Activated B cell treated with CpG ODN at 0.5 μM for 24 hours (primary cell): ENCODE data around the gene TMEM238. TPM values are rescaled to one million over a fixed set of nuclear protein-coding genes. Genes with fewer than 3 reads are reported as not detected.
"Not testable (repeated sequence)": the region's sequence is repeated elsewhere in the genome, so short reads cannot be mapped to it uniquely, and the experiment has no call there.

ENCODE experiments used
- ATAC-seq: fragments of 200-7000 bp; cut with Tn5 transposase; one replicate; pipeline ENCODE4 v1.10.0; 2021; ENCODE audit warnings: low read depth, mild to moderate bottlenecking, moderate library complexity
- CTCF ChIA-PET: fragments of 350-600 bp; sonication (Branson Sonifier 250); formaldehyde crosslinking; loops from one replicate; lab custom pipeline; 2021; ENCODE audit warnings: antibody characterized with exemption; lab: Charles Lee
- POLR2A ChIA-PET: fragments of 350-600 bp; sonication (Branson Sonifier 250); formaldehyde crosslinking; loops from one replicate; lab custom pipeline; 2021; ENCODE audit warnings: antibody characterized with exemption; lab: Charles Lee
- DNase-seq: peaks from one replicate; pipeline ENCODE4 v3.0.0; 2022
- H3K27ac Mint-ChIP-seq: one replicate; pipeline ENCODE4 v1.8.0; 2020; ENCODE audit warnings: mixed read lengths
- H3K27me3 Mint-ChIP-seq: one replicate; pipeline ENCODE4 v1.8.0; 2021; ENCODE audit warnings: mixed read lengths
- H3K36me3 Mint-ChIP-seq: one replicate; pipeline ENCODE4 v1.8.0; 2021; ENCODE audit warnings: low read depth, mixed read lengths
- H3K4me1 Mint-ChIP-seq: one replicate; pipeline ENCODE4 v1.8.0; 2021; ENCODE audit warnings: mixed read lengths
- H3K4me3 Mint-ChIP-seq: one replicate; pipeline ENCODE4 v1.8.0; 2020; ENCODE audit warnings: mild to moderate bottlenecking, mixed read lengths
- H3K9me3 Mint-ChIP-seq: one replicate; pipeline ENCODE4 v1.8.0; 2020; ENCODE audit warnings: mixed read lengths
- CTCF ChIP-seq: fragments of 200-600 bp; IDR thresholded peaks from one replicate; pipeline ENCODE4 v1.8.0; 2022; ENCODE audit warnings: antibody characterized with exemption, mild to moderate bottlenecking
- intact Hi-C: fragments of 100-400 bp; cut with micrococcal nuclease; formaldehyde crosslinking; loops from one replicate; pipeline ENCODE4 v1.15.1; 2024
- total RNA-seq: library from RNA; stranded (reverse); gene quantifications from 2 replicates; pipeline ENCODE4 v1.2.3, GENCODE V29; 2022

Gene TMEM238
- total RNA-seq, 1 donor from 2014 or later: 3.8 TPM

GRCh38 chr19:55336101-55336500 is 48.0 kb downstream of the TMEM238 start:
- Mint-ChIP-seq H3K36me3 (peaks cover 3% of the 10 kb centered on the region), H3K4me1 (peaks cover 26% of the 10 kb centered on the region), H3K4me3 (no peak overlapping the region), H3K27me3 (peaks cover 15% of the 10 kb centered on the region), H3K27ac (no peak overlapping the region), H3K9me3 (no peaks in the 10 kb centered on the region)
- DNase-seq (no peak), ATAC-seq (no peak)
- no peak for TF ChIP-seq CTCF
- POLR2A ChIA-PET: interaction anchor here (0.7 kb wide), 1 partner anchor 55 kb away, joined by 3 read pairs; no protein-coding TSS in a partner anchor
- CTCF ChIA-PET: no interaction called here
- intact Hi-C loops: no loop called here

- CTCF ChIA-PET: no interaction called here
- H3K36me3 Mint-ChIP-seq: no peaks in the 10 kb centered on the region
- DNase-seq (no peak), ATAC-seq (no peak)
- no peak overlapping the region for H3K4me3 Mint-ChIP-seq
- peaks cover 16% of the 10 kb centered on the region for H3K27me3 Mint-ChIP-seq
- H3K9me3 Mint-ChIP-seq: no peaks in the 10 kb centered on the region
- H3K4me1 Mint-ChIP-seq: peaks cover 8% of the 10 kb centered on the region
- POLR2A ChIA-PET: no interaction called here
- intact Hi-C loops: no loop called here
- no peak overlapping the region for H3K27ac Mint-ChIP-seq
- no peak for TF ChIP-seq CTCF
These were observed 50.2 kb downstream of the TMEM238 start for GRCh38 chr19:55333870-55334269.

GRCh38 chr19:55329791-55330190 is 54.3 kb downstream of the TMEM238 start:
- POLR2A ChIA-PET: interaction anchor here (0.7 kb wide), 2 partner anchors 258 to 1974 kb away, joined by 3 read pairs; no protein-coding TSS in a partner anchor
- ATAC-seq, DNase-seq, intact Hi-C loops, H3K4me1 Mint-ChIP-seq, H3K27ac Mint-ChIP-seq, H3K36me3 Mint-ChIP-seq, H3K4me3 Mint-ChIP-seq, H3K9me3 Mint-ChIP-seq, CTCF ChIA-PET: not testable (repeated sequence)
- H3K27me3 Mint-ChIP-seq: peaks cover 18% of the 10 kb centered on the region

Other genes with a start within 250 kb of the TMEM238 start
- gene TNNT1, start 235.1 kb downstream of the TMEM238 start, total RNA-seq: not detected in 2 replicates
- gene TNNI3, start 226.6 kb downstream of the TMEM238 start, total RNA-seq: not detected in 2 replicates
- not detected in 2 replicates for gene DNAAF3, start 217.7 kb downstream of the TMEM238 start, total RNA-seq
- gene SYT5, start 204.0 kb downstream of the TMEM238 start, total RNA-seq: not detected in 2 replicates
- gene PTPRH, start 174.8 kb downstream of the TMEM238 start, total RNA-seq: not detected in 2 replicates
- gene TMEM86B, start 155.5 kb downstream of the TMEM238 start, total RNA-seq: 12.6 and 14.8 TPM in 2 replicates
- 203 and 220 TPM in 2 replicates for gene PPP6R1, start 125.3 kb downstream of the TMEM238 start, total RNA-seq
- gene HSPBP1, start 104.2 kb downstream of the TMEM238 start, total RNA-seq: 32.2 and 32.9 TPM in 2 replicates
- gene BRSK1, start 100.3 kb downstream of the TMEM238 start, total RNA-seq: 1.3 and 2.7 TPM in 2 replicates
- not detected in 2 replicates for gene TMEM150B, start 59.0 kb downstream of the TMEM238 start, total RNA-seq
- 7.2 and 8.1 TPM in 2 replicates for gene KMT5C, start 44.4 kb downstream of the TMEM238 start, total RNA-seq
- gene COX6B2, start 29.6 kb downstream of the TMEM238 start, total RNA-seq: not detected in 2 replicates
- gene GARIN5B, start 21.0 kb downstream of the TMEM238 start, total RNA-seq: not detected in 2 replicates
- not detected in 2 replicates for gene IL11, start 13.8 kb downstream of the TMEM238 start, total RNA-seq
- not detected in 2 replicates for gene TMEM190, start 7.5 kb downstream of the TMEM238 start, total RNA-seq
- gene RPL28, start 1.6 kb upstream of the TMEM238 start, total RNA-seq: 3,790 and 4,042 TPM in 2 replicates
- gene UBE2S, start 23.5 kb upstream of the TMEM238 start, total RNA-seq: 29.6 and 34.6 TPM in 2 replicates
- not detected in 2 replicates for gene SHISA7, start 59.0 kb upstream of the TMEM238 start, total RNA-seq
- gene ISOC2, start 77.3 kb upstream of the TMEM238 start, total RNA-seq: 28.7 and 29.0 TPM in 2 replicates
- gene C19orf85, start 80.5 kb upstream of the TMEM238 start, total RNA-seq: not detected in 2 replicates
- gene ZNF628, start 92.3 kb upstream of the TMEM238 start, total RNA-seq: 10.4 and 12.7 TPM in 2 replicates
- 10.9 and 13.8 TPM in 2 replicates for gene NAT14, start 100.9 kb upstream of the TMEM238 start, total RNA-seq
- gene SSC5D, start 104.1 kb upstream of the TMEM238 start, total RNA-seq: 0.17 and 0.20 TPM in 2 replicates
- gene SBK2, start 152.8 kb upstream of the TMEM238 start, total RNA-seq: not detected in 2 replicates
- not detected in 2 replicates for gene SBK3, start 161.3 kb upstream of the TMEM238 start, total RNA-seq
- 10.3 and 10.9 TPM in 2 replicates for gene ZNF579, start 196.6 kb upstream of the TMEM238 start, total RNA-seq
- 17.5 and 21.2 TPM in 2 replicates for gene FIZ1, start 215.2 kb upstream of the TMEM238 start, total RNA-seq
- 12.6 and 16.1 TPM in 2 replicates for gene ZNF524, start 216.0 kb upstream of the TMEM238 start, total RNA-seq
- gene ZNF865, start 221.4 kb upstream of the TMEM238 start, total RNA-seq: 17.2 and 18.9 TPM in 2 replicates
- 8.7 and 8.9 TPM in 2 replicates for gene ZNF784, start 240.3 kb upstream of the TMEM238 start, total RNA-seq